ENCODE results near the gene RSPH3.

GRCh38 chr6:159043947-159044346 lies 43.9 kb upstream of the RSPH3 start:
- TF ChIP-seq EZH2 (IDR thresholded peaks at IDR 0.05; ENCODE audit: low read length) (no peak), CTCF (optimal IDR thresholded peaks at IDR 0.05 in 1 of 3, IDR thresholded peaks at IDR 0.05 in 1 of 3, conservative IDR thresholded peaks at IDR 0.05 in 1 of 3; ENCODE audit: extremely low read depth in 1 of 3, insufficient read depth in 2 of 3, low read length in 3 of 3) (no peak)

Data from keratinocyte (primary cell).